ENCODE data around the gene PKP4.

GRCh38 chr2:158569284-158569683 lies 112.5 kb downstream of the PKP4 start:
- TF ChIP-seq EZH2 (IDR thresholded peaks at IDR 0.05) (no peak), EZH2phosphoT487 (IDR thresholded peaks at IDR 0.05) (no peak)
